Caco-2 (cell line): ENCODE results near the gene RAPGEF2. TPM values are rescaled to one million over a fixed set of nuclear protein-coding genes. Genes with fewer than 3 reads are reported as not detected.
A peak's percentile ranks its signal among the peaks of the same experiment; 100 is the strongest.

Experiments
- BruUV-seq: library from RNA; stranded (reverse); fragments of 400-500 nt; replicated peaks from 2 replicates; lab custom pipeline; 2021; lab: Mats Ljungman, UMichigan
- CTCF ChIA-PET: fragments of 300-600 bp; sonication (Branson Sonifier 250); formaldehyde crosslinking; loops from one replicate; lab custom pipeline; 2022; ENCODE audit warnings: antibody characterized with exemption; lab: Charles Lee
- POLR2A ChIA-PET: fragments of 300-600 bp; sonication (Branson Sonifier 250); formaldehyde crosslinking; loops from one replicate; lab custom pipeline; 2022; ENCODE audit warnings: antibody characterized with exemption; lab: Charles Lee
- DNase-seq, 2 experiments: peaks; one replicate each; pipeline versions ENCODE4 v3.0.0 to v3.0.0-alpha.2; 2020 to 2022
- H3K27me3 ChIP-seq: replicated peaks from 2 replicates; pipeline ENCODE4 v1.6.0; 2011; ENCODE audit warnings: low read length; ENCODE audit not compliant: control insufficient read depth, insufficient read depth
- H3K36me3 ChIP-seq: 2 replicates; pipeline ENCODE4 v1.5.1; 2011; ENCODE audit warnings: low read length; ENCODE audit not compliant: control insufficient read depth, insufficient read depth
- H3K4me1 ChIP-seq: fragments of 250-450 bp; sonication (Bioruptor Pico); 2 replicates; pipeline ENCODE4 v1.5.1; 2020; ENCODE audit warnings: mild to moderate bottlenecking
- H3K4me3 ChIP-seq: 2 replicates; pipeline ENCODE4 v1.5.1; 2011; ENCODE audit warnings: low read depth, mild to moderate bottlenecking, control low read depth, low read length
- H3K9me3 ChIP-seq: fragments of 250-450 bp; sonication (Bioruptor Pico); 2 replicates; pipeline ENCODE4 v1.5.1; 2020; ENCODE audit warnings: mild to moderate bottlenecking, moderate library complexity
- H3K27ac Mint-ChIP-seq: one replicate; pipeline ENCODE4 v1.8.0; 2022; ENCODE audit warnings: mixed read lengths; ENCODE audit not compliant: unreplicated experiment
- H3K27me3 Mint-ChIP-seq: one replicate; pipeline ENCODE4 v1.8.0; 2022; ENCODE audit warnings: mixed read lengths; ENCODE audit not compliant: insufficient read depth, unreplicated experiment
- H3K36me3 Mint-ChIP-seq: one replicate; pipeline ENCODE4 v1.8.0; 2022; ENCODE audit warnings: mild to moderate bottlenecking, mixed read lengths; ENCODE audit not compliant: insufficient read depth, unreplicated experiment
- H3K4me1 Mint-ChIP-seq: one replicate; pipeline ENCODE4 v1.8.0; 2022; ENCODE audit warnings: low read depth, mixed read lengths; ENCODE audit not compliant: unreplicated experiment
- H3K4me3 Mint-ChIP-seq: one replicate; pipeline ENCODE4 v1.8.0; 2022; ENCODE audit warnings: mild to moderate bottlenecking, moderate library complexity, mixed read lengths; ENCODE audit not compliant: unreplicated experiment
- H3K9me3 Mint-ChIP-seq: one replicate; pipeline ENCODE4 v1.8.0; 2022; ENCODE audit warnings: mixed read lengths; ENCODE audit not compliant: unreplicated experiment
- CTCF ChIP-seq, 2 experiments: fragments of 200-600 bp in 1 of 2; IDR thresholded peaks; 1 replicate in 1 of 2; 2 replicates in 1 of 2; pipeline versions ENCODE4 v1.5.1 to v1.8.0; 2011 to 2022; ENCODE audit warnings: antibody characterized with exemption in 1 of 2, control low read depth in 1 of 2, inconsistent platforms in 1 of 2, low read depth in 1 of 2, low read length in 1 of 2, mild to moderate bottlenecking in 1 of 2, moderate library complexity in 1 of 2; ENCODE audit not compliant: insufficient read depth in 1 of 2, severe bottlenecking in 1 of 2, unreplicated experiment in 1 of 2
- intact Hi-C: fragments of 100-400 bp; cut with micrococcal nuclease; formaldehyde crosslinking; loops from one replicate; pipeline ENCODE4 v1.10.0; 2022; ENCODE audit not compliant: unreplicated experiment
- total RNA-seq: library from RNA; stranded (reverse); gene quantifications from 2 replicates; pipeline ENCODE4 v1.2.3, GENCODE V29; 2022

The RAPGEF2 gene
- total RNA-seq, 1 experiment from 2014 or later, result 67.6 TPM

- no peak for DNase-seq
- Histone ChIP-seq H3K36me3 (no peaks in the 10 kb centered on the region), H3K9me3 (no peaks in the 10 kb centered on the region), H3K4me1 (peaks cover 21% of the 10 kb centered on the region), H3K4me3 (no peak overlapping the region), H3K27me3 (no peaks in the 10 kb centered on the region)
- no TSS peak for BruUV-seq
- no peak overlapping the region for H3K27ac Mint-ChIP-seq
- POLR2A ChIA-PET, result no interaction called here
- H3K27me3 Mint-ChIP-seq, result no peaks in the 10 kb centered on the region
- intact Hi-C loops, result loop anchor here (2.0 kb wide), 1 partner anchor 33 kb away; the partner anchor contains the start of gene RAPGEF2
- no peaks in the 10 kb centered on the region for H3K9me3 Mint-ChIP-seq
- CTCF ChIA-PET, result no interaction called here
- H3K4me1 Mint-ChIP-seq, result peaks cover 12% of the 10 kb centered on the region
- no peaks in the 10 kb centered on the region for H3K36me3 Mint-ChIP-seq
- no peak overlapping the region for H3K4me3 Mint-ChIP-seq
- TF ChIP-seq CTCF (IDR thresholded peaks at IDR 0.05; ENCODE audit: insufficient read depth in 1 of 2, low read depth in 1 of 2, low read length in 1 of 2, severe bottlenecking in 1 of 2, unreplicated experiment in 1 of 2), result no peak
Observed at GRCh38 chr4:159069922-159070321, 33.0 kb upstream of the RAPGEF2 start.

GRCh38 chr4:159070742-159071141 lies 32.1 kb upstream of the RAPGEF2 start:
- Histone ChIP-seq H3K36me3 (no peaks in the 10 kb centered on the region), H3K9me3 (no peaks in the 10 kb centered on the region), H3K27me3 (no peaks in the 10 kb centered on the region), H3K4me3 (no peak overlapping the region), H3K4me1 (peaks cover 21% of the 10 kb centered on the region)
- H3K4me1 Mint-ChIP-seq, result peaks cover 12% of the 10 kb centered on the region
- peak overlapping the region; percentile 83 for H3K27ac Mint-ChIP-seq
- ChIA-PET POLR2A (no interaction called here), CTCF (no interaction called here)
- DNase-seq, result no peak
- BruUV-seq, result no TSS peak
- TF ChIP-seq CTCF (IDR thresholded peaks at IDR 0.05; ENCODE audit: insufficient read depth in 1 of 2, low read depth in 1 of 2, low read length in 1 of 2, severe bottlenecking in 1 of 2, unreplicated experiment in 1 of 2), result no peak
- intact Hi-C loops, result loop anchor here (2.0 kb wide), 1 partner anchor 32 kb away; the partner anchor contains the start of gene RAPGEF2
- H3K36me3 Mint-ChIP-seq, result no peaks in the 10 kb centered on the region
- no peak overlapping the region for H3K4me3 Mint-ChIP-seq
- no peaks in the 10 kb centered on the region for H3K27me3 Mint-ChIP-seq
- no peaks in the 10 kb centered on the region for H3K9me3 Mint-ChIP-seq

- Mint-ChIP-seq H3K27ac (peak overlapping the region; percentile 83), H3K4me3 (no peak overlapping the region), H3K27me3 (no peaks in the 10 kb centered on the region), H3K36me3 (no peaks in the 10 kb centered on the region), H3K4me1 (peaks cover 12% of the 10 kb centered on the region), H3K9me3 (no peaks in the 10 kb centered on the region)
- intact Hi-C loops, result loop anchor here (2.0 kb wide), 1 partner anchor 31 kb away; the partner anchor contains the start of gene RAPGEF2
- peak; percentile 37 to 38 for DNase-seq
- H3K27me3 ChIP-seq, result no peaks in the 10 kb centered on the region
- ChIA-PET CTCF (no interaction called here), POLR2A (interaction anchor here (0.9 kb wide), 1 partner anchor 157 kb away, joined by 3 read pairs; no protein-coding TSS in a partner anchor)
- peaks cover 21% of the 10 kb centered on the region for H3K4me1 ChIP-seq
- no peaks in the 10 kb centered on the region for H3K9me3 ChIP-seq
- no peak for TF ChIP-seq CTCF (IDR thresholded peaks at IDR 0.05; ENCODE audit: insufficient read depth in 1 of 2, low read depth in 1 of 2, low read length in 1 of 2, severe bottlenecking in 1 of 2, unreplicated experiment in 1 of 2)
- BruUV-seq, result no TSS peak
- H3K4me3 ChIP-seq, result no peak overlapping the region
- no peaks in the 10 kb centered on the region for H3K36me3 ChIP-seq
Observed at GRCh38 chr4:159071178-159071968, 31.5 kb upstream of the RAPGEF2 start.
